Karpas-422 (cell line): ENCODE results near the gene MMP7. TPM values are rescaled to one million over a fixed set of nuclear protein-coding genes. Genes with fewer than 3 reads are reported as not detected.

Experiments
- DNase-seq: peaks from one replicate; pipeline ENCODE4 v3.0.0-alpha.2; 2015
- H2AFZ ChIP-seq: fragments of 200-600 bp; sonication (generic); 2 replicates; pipeline ENCODE4 v1.6.1; 2014; ENCODE audit warnings: antibody characterized with exemption, low read length, mixed read lengths
- H3K27ac ChIP-seq: fragments of 200-600 bp; sonication (generic); 2 replicates; pipeline ENCODE4 v1.5.1; 2014; ENCODE audit warnings: mild to moderate bottlenecking, low read length, moderate library complexity
- H3K27me3 ChIP-seq: fragments of 200-600 bp; sonication (generic); 2 replicates; pipeline ENCODE4 v1.6.1; 2014; ENCODE audit warnings: low read length, mixed read lengths
- H3K36me3 ChIP-seq: fragments of 200-600 bp; sonication (generic); 2 replicates; pipeline ENCODE4 v1.6.1; 2014; ENCODE audit warnings: low read length, mixed read lengths; ENCODE audit not compliant: insufficient read depth
- H3K4me1 ChIP-seq: fragments of 200-600 bp; sonication (generic); 2 replicates; pipeline ENCODE4 v1.6.1; 2014; ENCODE audit warnings: mild to moderate bottlenecking, low read length, mixed read lengths
- H3K4me2 ChIP-seq: fragments of 200-600 bp; sonication (generic); 2 replicates; pipeline ENCODE4 v1.6.1; 2014; ENCODE audit warnings: low read length, low read depth, mild to moderate bottlenecking; ENCODE audit not compliant: poor library complexity, severe bottlenecking
- H3K4me3 ChIP-seq: fragments of 200-600 bp; sonication (generic); 2 replicates; pipeline ENCODE4 v1.5.1; 2014; ENCODE audit warnings: mild to moderate bottlenecking, antibody characterized with exemption, low read length, mixed read lengths
- H3K79me2 ChIP-seq: fragments of 200-600 bp; sonication (generic); 2 replicates; pipeline ENCODE4 v1.6.1; 2014; ENCODE audit warnings: mild to moderate bottlenecking, low read length, mixed read lengths
- H3K9ac ChIP-seq: fragments of 200-600 bp; sonication (generic); 2 replicates; pipeline ENCODE4 v1.6.0; 2014; ENCODE audit warnings: low read length
- H3K9me2 ChIP-seq: fragments of 200-600 bp; sonication (generic), shearing (Covaris generic); replicated peaks from 2 replicates; pipeline ENCODE4 v1.6.0; 2014; ENCODE audit warnings: mild to moderate bottlenecking, low read length, moderate library complexity; ENCODE audit not compliant: insufficient read depth
- H3K9me3 ChIP-seq: fragments of 300-700, 200-600 bp; sonication (generic); 2 replicates; pipeline ENCODE4 v1.6.1; 2014; ENCODE audit warnings: low read length, mixed read lengths
- H4K20me1 ChIP-seq: fragments of 200-600 bp; sonication (generic); 2 replicates; pipeline ENCODE4 v1.6.1; 2014; ENCODE audit warnings: mild to moderate bottlenecking, antibody characterized with exemption, low read length, low read depth; ENCODE audit not compliant: insufficient read depth
- total RNA-seq: library from RNA; depleted of rRNA; stranded (reverse); fragments of >200 nt; shearing (Covaris generic); gene quantifications from 2 replicates; pipeline ENCODE4 v1.2.3, GENCODE V29; 2014; ENCODE audit warnings: low replicate concordance

The MMP7 gene
- total RNA-seq, 1 experiment from 2014 or later: 0.34 TPM

GRCh38 chr11:102566112-102566511 is 35.6 kb upstream of the MMP7 start:
- H3K27ac ChIP-seq: no peak overlapping the region

GRCh38 chr11:102564110-102564509 is 33.6 kb upstream of the MMP7 start:
- 0 out of 2 replicates have a peak, but pooled peaks cover 2% of the 10 kb centered on the region for H3K9me3 ChIP-seq
- no peaks in the 10 kb centered on the region for H3K79me2 ChIP-seq
- DNase-seq: no peak
- H3K36me3 ChIP-seq: no peaks in the 10 kb centered on the region
- peaks cover 22% of the 10 kb centered on the region for H3K4me1 ChIP-seq
- no peak overlapping the region for H2AFZ ChIP-seq
- H3K27me3 ChIP-seq: no peaks in the 10 kb centered on the region
- H3K9ac ChIP-seq: no peak overlapping the region
- H3K4me3 ChIP-seq: no peak overlapping the region
- no peak overlapping the region for H3K27ac ChIP-seq
- H3K4me2 ChIP-seq: no peak overlapping the region
- no peaks in the 10 kb centered on the region for H4K20me1 ChIP-seq
- H3K9me2 ChIP-seq: no peaks in the 10 kb centered on the region

More at GRCh38 chr11:102566112-102566511, 35.6 kb upstream of the MMP7 start:
- no peak for DNase-seq
- no peaks in the 10 kb centered on the region for H3K9me2 ChIP-seq
- no peak overlapping the region for H2AFZ ChIP-seq
- H3K36me3 ChIP-seq: no peaks in the 10 kb centered on the region
- H3K9me3 ChIP-seq: 0 out of 2 replicates have a peak, but pooled peaks cover 2% of the 10 kb centered on the region
- no peaks in the 10 kb centered on the region for H4K20me1 ChIP-seq
- no peak overlapping the region for H3K9ac ChIP-seq
- no peak overlapping the region for H3K4me3 ChIP-seq
- no peak overlapping the region for H3K4me2 ChIP-seq
- peaks cover 4% of the 10 kb centered on the region for H3K4me1 ChIP-seq
- H3K27me3 ChIP-seq: no peaks in the 10 kb centered on the region
- no peaks in the 10 kb centered on the region for H3K79me2 ChIP-seq

- Histone ChIP-seq H2AFZ (no peak overlapping the region; the same call in 1 of the 2 replicates), H3K79me2 (no peaks in the 10 kb centered on the region), H4K20me1 (no peaks in the 10 kb centered on the region), H3K27me3 (no peaks in the 10 kb centered on the region), H3K4me3 (no peak overlapping the region), H3K9ac (no peak overlapping the region), H3K4me1 (peaks cover 22% of the 10 kb centered on the region), H3K9me2 (no peaks in the 10 kb centered on the region), H3K9me3 (no peaks in the 10 kb centered on the region), H3K27ac (no peak overlapping the region), H3K36me3 (no peaks in the 10 kb centered on the region), H3K4me2 (no peak overlapping the region)
- DNase-seq: no peak
These were observed 31.1 kb upstream of the MMP7 start for GRCh38 chr11:102561636-102562035.

- Histone ChIP-seq H4K20me1 (no peaks in the 10 kb centered on the region), H3K4me2 (peak overlapping the region; percentile 55), H3K4me1 (peaks cover 22% of the 10 kb centered on the region), H3K4me3 (peak overlapping the region; percentile 27), H3K27me3 (no peaks in the 10 kb centered on the region), H3K36me3 (no peaks in the 10 kb centered on the region), H3K79me2 (no peaks in the 10 kb centered on the region), H3K9me3 (no peaks in the 10 kb centered on the region), H3K9ac (peak overlapping the region; percentile 22; the same call in 1 of the 2 replicates), H2AFZ (peak overlapping the region; percentile 91), H3K27ac (no peak overlapping the region), H3K9me2 (no peaks in the 10 kb centered on the region)
- DNase-seq: peak; percentile 60
These were observed 30.0 kb upstream of the MMP7 start for GRCh38 chr11:102560555-102561011.

- Histone ChIP-seq H3K9me3 (no peaks in the 10 kb centered on the region), H3K4me1 (peaks cover 22% of the 10 kb centered on the region), H3K4me3 (no peak overlapping the region), H2AFZ (peak overlapping the region; percentile 91), H3K9ac (0 out of 2 replicates have a peak overlapping the region, but pooled peaks have one; percentile 2), H3K27me3 (no peaks in the 10 kb centered on the region), H3K4me2 (peak overlapping the region; percentile 55), H3K27ac (no peak overlapping the region), H3K36me3 (no peaks in the 10 kb centered on the region), H4K20me1 (no peaks in the 10 kb centered on the region), H3K79me2 (no peaks in the 10 kb centered on the region), H3K9me2 (no peaks in the 10 kb centered on the region)
- DNase-seq: peak; percentile 67
These were observed 29.3 kb upstream of the MMP7 start for GRCh38 chr11:102559839-102560238.

- Histone ChIP-seq H3K36me3 (no peaks in the 10 kb centered on the region), H2AFZ (no peak overlapping the region), H3K9ac (no peak overlapping the region), H4K20me1 (no peaks in the 10 kb centered on the region), H3K79me2 (no peaks in the 10 kb centered on the region), H3K27ac (no peak overlapping the region), H3K4me3 (no peak overlapping the region), H3K9me3 (no peaks in the 10 kb centered on the region), H3K4me1 (peaks cover 9% of the 10 kb centered on the region), H3K9me2 (no peaks in the 10 kb centered on the region), H3K4me2 (no peak overlapping the region), H3K27me3 (no peaks in the 10 kb centered on the region)
- DNase-seq: no peak
These were observed 24.5 kb upstream of the MMP7 start for GRCh38 chr11:102555091-102555490.

- Histone ChIP-seq H3K27ac (no peak overlapping the region), H3K79me2 (no peaks in the 10 kb centered on the region)
These were observed 23.3 kb upstream of the MMP7 start for GRCh38 chr11:102553835-102554282.

GRCh38 chr11:102552447-102553194 is 22.1 kb upstream of the MMP7 start:
- no peaks in the 10 kb centered on the region for H3K27me3 ChIP-seq
- H2AFZ ChIP-seq: no peak overlapping the region
- no peak overlapping the region for H3K4me3 ChIP-seq
- no peaks in the 10 kb centered on the region for H3K9me3 ChIP-seq
- no peaks in the 10 kb centered on the region for H3K79me2 ChIP-seq
- no peak overlapping the region for H3K4me2 ChIP-seq
- no peaks in the 10 kb centered on the region for H3K4me1 ChIP-seq
- H4K20me1 ChIP-seq: no peaks in the 10 kb centered on the region
- H3K27ac ChIP-seq: no peak overlapping the region
- no peaks in the 10 kb centered on the region for H3K36me3 ChIP-seq
- no peak overlapping the region for H3K9ac ChIP-seq
- DNase-seq: no peak
- H3K9me2 ChIP-seq: no peaks in the 10 kb centered on the region

More at GRCh38 chr11:102553835-102554282, 23.3 kb upstream of the MMP7 start:
- Histone ChIP-seq H3K9ac (no peak overlapping the region), H3K4me2 (no peak overlapping the region), H3K9me2 (no peaks in the 10 kb centered on the region), H3K27me3 (no peaks in the 10 kb centered on the region), H3K9me3 (no peaks in the 10 kb centered on the region), H3K36me3 (no peaks in the 10 kb centered on the region), H4K20me1 (no peaks in the 10 kb centered on the region), H3K4me3 (no peak overlapping the region), H3K4me1 (no peaks in the 10 kb centered on the region), H2AFZ (no peak overlapping the region)
- no peak for DNase-seq
